ENCODE results near the gene FAF1.

DNA sequence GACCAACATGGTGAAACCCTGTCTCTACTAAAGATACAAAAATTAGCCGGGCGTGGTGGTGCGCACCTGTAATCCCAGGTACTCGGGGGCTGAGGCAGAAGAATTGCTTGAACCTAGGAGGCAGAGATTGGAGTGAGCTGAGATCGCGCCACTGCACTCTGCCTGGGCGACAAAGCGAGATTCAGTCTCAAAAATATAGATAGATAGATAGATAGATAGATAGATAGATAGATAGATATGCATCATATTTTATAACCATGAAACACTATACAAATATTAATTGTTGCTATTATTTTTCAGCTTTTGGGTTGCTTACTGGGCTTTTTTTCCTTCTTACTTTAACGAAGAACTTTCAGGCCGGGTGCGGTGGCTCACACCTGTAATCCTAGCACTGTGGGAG, 4.8 kb upstream of the FAF1 start:
- TF ChIP-seq, protein P1, sequence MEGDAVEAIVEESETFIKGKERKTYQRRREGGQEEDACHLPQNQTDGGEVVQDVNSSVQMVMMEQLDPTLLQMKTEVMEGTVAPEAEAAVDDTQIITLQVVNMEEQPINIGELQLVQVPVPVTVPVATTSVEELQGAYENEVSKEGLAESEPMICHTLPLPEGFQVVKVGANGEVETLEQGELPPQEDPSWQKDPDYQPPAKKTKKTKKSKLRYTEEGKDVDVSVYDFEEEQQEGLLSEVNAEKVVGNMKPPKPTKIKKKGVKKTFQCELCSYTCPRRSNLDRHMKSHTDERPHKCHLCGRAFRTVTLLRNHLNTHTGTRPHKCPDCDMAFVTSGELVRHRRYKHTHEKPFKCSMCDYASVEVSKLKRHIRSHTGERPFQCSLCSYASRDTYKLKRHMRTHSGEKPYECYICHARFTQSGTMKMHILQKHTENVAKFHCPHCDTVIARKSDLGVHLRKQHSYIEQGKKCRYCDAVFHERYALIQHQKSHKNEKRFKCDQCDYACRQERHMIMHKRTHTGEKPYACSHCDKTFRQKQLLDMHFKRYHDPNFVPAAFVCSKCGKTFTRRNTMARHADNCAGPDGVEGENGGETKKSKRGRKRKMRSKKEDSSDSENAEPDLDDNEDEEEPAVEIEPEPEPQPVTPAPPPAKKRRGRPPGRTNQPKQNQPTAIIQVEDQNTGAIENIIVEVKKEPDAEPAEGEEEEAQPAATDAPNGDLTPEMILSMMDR (IDR thresholded peaks at IDR 0.05; ENCODE audit: low read depth, low read length) = no peak
- TF ChIP-seq EZH2phosphoT487 (IDR thresholded peaks at IDR 0.05; ENCODE audit: low read depth) = no peak

Data from OCI-LY3 (cell line).